Choroid plexus epithelial cell (primary cell): ENCODE measurements around the gene PIM2.

Experiments
- DNase-seq: peaks from one replicate; pipeline ENCODE4 v3.0.0-alpha.2; 2010; ENCODE audit warnings: low read depth
- H3K4me3 ChIP-seq: 2 replicates; pipeline ENCODE4 v1.5.1; 2011; ENCODE audit warnings: low read depth, mild to moderate bottlenecking, control low read depth, low read length, moderate library complexity
- CTCF ChIP-seq: conservative IDR thresholded peaks from 2 replicates; pipeline ENCODE4 v1.5.1; 2011; ENCODE audit warnings: low read depth, mild to moderate bottlenecking, control low read depth, inconsistent platforms, low read length, moderate library complexity

Gene PIM2

GRCh38 chrX:48904626-48905025, 14.2 kb downstream of the PIM2 start:
- no peak overlapping the region for H3K4me3 ChIP-seq
- DNase-seq, result no peak
- TF ChIP-seq CTCF, result no peak

- H3K4me3 ChIP-seq, result no peak overlapping the region
- no peak for DNase-seq
- no peak for TF ChIP-seq CTCF
These were observed 14.6 kb downstream of the PIM2 start for GRCh38 chrX:48904180-48904579.

GRCh38 chrX:48903290-48903689, 15.5 kb downstream of the PIM2 start:
- DNase-seq, result no peak
- no peak for TF ChIP-seq CTCF
- no peak overlapping the region for H3K4me3 ChIP-seq

- no peak for DNase-seq
- TF ChIP-seq CTCF, result no peak
- no peak overlapping the region for H3K4me3 ChIP-seq
These were observed 16.0 kb downstream of the PIM2 start for GRCh38 chrX:48902776-48903175.

- DNase-seq, result no peak
- H3K4me3 ChIP-seq, result no peak overlapping the region
- TF ChIP-seq CTCF, result no peak
These were observed 16.7 kb downstream of the PIM2 start for GRCh38 chrX:48902135-48902534.

GRCh38 chrX:48901069-48901468, 17.8 kb downstream of the PIM2 start:
- no peak for DNase-seq

More at GRCh38 chrX:48901069-48901468, 17.8 kb downstream of the PIM2 start:
- H3K4me3 ChIP-seq, result no peak overlapping the region
- no peak for TF ChIP-seq CTCF
